Activated CD4-positive, alpha-beta T cell treated with anti-CD3 and anti-CD28 coated beads, Interleukin-2, amount 50 U/mL, for 48 hours (primary cell): Measurements from ENCODE around the gene TBL1XR1.
"Not testable (repeated sequence)": the region's sequence is repeated elsewhere in the genome, so short reads cannot be mapped to it uniquely, and the experiment has no call there.

Experiments used
- DNase-seq, 2 experiments: peaks; one replicate each; pipeline ENCODE4 v3.0.0-alpha.2; 2020

TBL1XR1 gene

GRCh38 chr3:177208223-177208622, 10.9 kb upstream of the TBL1XR1 start:
- no peak for DNase-seq

- DNase-seq, result no peak
These were observed 9.7 kb upstream of the TBL1XR1 start for GRCh38 chr3:177206936-177207335.

- no peak for DNase-seq
These were observed 6.6 kb upstream of the TBL1XR1 start for GRCh38 chr3:177203689-177204395.

DNA sequence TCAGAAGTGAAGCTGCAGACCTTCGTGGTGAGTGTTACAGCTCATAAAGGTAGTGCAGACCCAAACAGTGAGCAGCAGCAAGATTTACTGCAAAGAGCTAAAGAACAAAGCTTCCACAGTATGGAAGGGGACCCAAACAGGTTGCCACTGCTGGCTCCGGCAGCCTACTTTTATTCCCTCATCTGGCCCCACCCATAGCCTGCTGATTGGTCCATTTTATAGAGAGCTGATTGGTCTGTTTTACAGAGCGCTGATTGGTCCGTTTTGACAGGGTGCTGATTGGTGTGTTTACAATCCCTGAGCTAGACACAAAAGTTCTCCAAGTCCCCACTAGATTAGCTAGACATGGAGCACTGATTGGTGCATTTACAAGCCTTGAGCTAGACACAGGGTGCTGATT, 5.7 kb upstream of the TBL1XR1 start:
- DNase-seq, result not testable (repeated sequence)

GRCh38 chr3:177201700-177202397, 4.6 kb upstream of the TBL1XR1 start:
- DNase-seq, result peak; percentile 42 to 62

DNA sequence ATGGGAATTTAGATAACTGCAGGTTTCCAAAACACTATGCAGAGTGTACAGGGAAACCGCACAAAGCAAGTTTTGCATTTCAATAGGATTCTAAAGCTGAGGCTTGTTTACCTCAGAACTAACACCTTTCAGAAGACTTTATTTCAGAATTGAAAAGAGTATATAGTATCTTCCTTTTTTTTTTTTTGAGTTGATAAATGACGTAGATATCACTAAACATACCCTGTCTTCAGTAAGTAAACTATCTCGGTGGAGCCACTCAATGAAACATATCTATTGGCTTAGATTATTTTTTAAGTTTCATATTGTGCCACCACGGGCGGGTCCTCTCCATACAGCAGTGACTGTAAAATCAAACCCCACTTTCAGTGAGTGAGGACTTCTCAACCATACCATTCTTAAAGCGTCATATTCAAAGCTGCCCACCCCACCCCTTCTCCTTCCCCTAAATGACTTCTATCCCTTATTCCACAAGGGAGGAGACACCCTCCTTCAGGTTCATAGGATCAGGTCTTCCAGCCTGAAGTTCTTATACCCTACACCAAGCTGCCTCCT, 2.0 kb upstream of the TBL1XR1 start:
- DNase-seq, result no peak

- DNase-seq, result peak in 1 of 2 experiments; percentile 47
These were observed 612 bp upstream of the TBL1XR1 start for GRCh38 chr3:177197727-177198460.

DNA sequence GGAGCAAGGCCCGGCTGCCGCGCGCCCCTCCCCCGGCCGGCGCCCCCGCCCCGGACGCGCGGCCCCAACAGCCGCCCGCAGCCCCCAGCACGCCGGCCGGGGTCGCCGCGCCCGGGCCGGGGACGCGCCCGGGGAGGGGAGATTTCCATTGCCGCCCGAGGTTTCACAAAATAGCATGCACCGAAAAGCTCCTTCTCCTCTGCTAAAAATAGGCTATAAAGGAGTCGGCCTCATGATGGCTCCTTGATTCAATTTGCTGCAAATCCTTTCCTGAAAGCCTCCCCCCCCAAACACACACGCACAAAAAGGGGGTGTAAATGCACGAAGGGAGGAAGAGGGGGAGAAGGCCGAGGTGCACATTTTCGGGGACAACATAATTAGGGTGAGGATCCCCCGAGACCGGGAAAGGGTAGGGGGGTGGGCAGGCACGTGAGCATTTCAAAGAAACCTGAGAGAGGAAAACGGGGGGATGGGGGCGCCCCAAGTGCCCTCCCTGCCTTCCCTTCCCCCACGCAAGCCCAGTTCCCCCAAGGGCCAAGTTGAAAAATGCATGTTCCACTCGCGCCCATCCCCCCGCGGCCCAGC, 734 bp downstream of the TBL1XR1 start:
- peak; percentile 58 to 63 for DNase-seq

- peak; percentile 18 to 30 for DNase-seq
These were observed 1.2 kb downstream of the TBL1XR1 start for GRCh38 chr3:177196008-177196455.

DNA sequence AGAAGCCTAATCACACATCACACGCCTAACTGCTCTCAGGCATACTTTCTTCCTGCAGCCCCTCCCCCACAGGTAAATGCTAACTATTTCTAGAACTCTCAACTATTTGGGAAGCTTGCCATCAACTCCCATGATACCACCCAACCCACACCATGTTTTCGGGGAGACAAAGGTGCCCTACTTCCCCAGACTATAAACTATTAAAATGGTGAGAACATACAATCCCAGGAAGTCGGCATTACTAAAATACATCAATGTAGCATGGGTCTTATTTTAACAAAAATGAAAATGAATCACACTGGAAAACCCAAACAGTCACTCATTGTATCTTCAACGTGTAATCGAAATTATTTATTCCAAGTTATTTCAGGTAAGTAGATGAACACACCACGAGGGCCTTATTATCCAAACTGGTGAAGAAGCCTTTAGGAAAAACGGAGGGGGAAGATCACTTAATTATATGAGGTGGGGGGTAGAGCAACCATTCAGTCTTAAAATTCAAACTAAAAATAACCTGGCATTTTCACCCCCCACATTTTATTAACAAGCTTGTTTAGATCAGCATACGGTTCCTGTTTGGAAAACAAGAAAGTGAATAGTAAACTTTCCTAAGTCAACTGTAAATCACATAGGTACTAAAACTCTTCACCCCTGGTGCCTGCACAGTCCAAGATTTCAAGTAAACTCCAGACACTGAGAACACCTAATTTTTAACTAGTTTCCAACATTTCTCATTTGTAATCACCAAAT, 1.9 kb downstream of the TBL1XR1 start:
- peak in 1 of 2 experiments; percentile 23 for DNase-seq

GRCh38 chr3:177194299-177194698, 3.0 kb downstream of the TBL1XR1 start:
- no peak for DNase-seq

GRCh38 chr3:177193688-177194268, 3.5 kb downstream of the TBL1XR1 start:
- DNase-seq, result no peak

GRCh38 chr3:177193275-177193674, 4.0 kb downstream of the TBL1XR1 start:
- DNase-seq, result not testable (repeated sequence)

GRCh38 chr3:177190756-177191681, 6.3 kb downstream of the TBL1XR1 start:
- DNase-seq, result no peak

- DNase-seq, result not testable (repeated sequence)
These were observed 7.1 kb downstream of the TBL1XR1 start for GRCh38 chr3:177190184-177190583.

GRCh38 chr3:177188325-177188724, 9.0 kb downstream of the TBL1XR1 start:
- DNase-seq, result not testable (repeated sequence)

DNA sequence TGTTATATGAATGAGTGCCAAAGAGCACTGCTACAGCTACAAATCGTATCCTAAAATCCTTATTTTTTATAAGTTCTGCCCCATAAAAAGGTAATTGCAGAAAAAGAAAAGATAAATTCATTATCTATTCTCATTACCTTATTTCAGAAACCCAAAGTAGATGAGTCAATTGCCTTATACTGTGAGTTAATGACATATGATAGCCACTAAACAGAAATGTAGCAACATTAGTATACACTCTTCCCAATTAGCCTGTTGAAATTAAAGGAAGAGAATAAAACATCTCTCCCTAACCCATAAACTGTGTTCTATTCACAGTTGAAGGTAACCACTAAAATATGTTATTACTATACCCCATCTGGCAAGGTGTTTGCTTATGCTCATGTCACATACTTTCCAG, 11.0 kb downstream of the TBL1XR1 start:
- no peak for DNase-seq

DNA sequence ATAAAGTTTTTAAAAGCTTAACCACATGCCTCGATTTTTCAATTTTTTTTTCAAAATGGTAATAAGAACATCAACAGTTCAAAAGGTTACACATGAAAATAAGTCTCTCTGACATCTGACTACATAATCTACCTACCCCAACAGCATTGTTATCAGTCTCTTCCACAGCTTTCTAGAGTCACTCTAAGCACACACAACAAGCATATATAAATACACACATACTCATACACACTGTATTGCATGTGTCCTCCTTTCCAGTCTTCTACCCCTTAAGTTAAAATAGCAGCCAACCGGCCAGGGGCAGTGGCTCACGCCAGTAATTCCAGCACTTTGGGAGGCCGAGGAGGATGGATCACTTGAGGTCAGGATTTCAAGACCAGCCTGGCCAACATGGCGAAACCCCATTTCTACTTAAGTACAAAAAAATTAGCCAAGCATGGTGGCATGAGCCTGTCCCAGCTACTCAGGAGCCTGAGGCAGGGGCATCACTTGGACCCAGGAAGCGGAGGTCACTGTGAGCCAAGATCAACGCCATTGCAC, 12.2 kb downstream of the TBL1XR1 start:
- DNase-seq, result no peak

DNA sequence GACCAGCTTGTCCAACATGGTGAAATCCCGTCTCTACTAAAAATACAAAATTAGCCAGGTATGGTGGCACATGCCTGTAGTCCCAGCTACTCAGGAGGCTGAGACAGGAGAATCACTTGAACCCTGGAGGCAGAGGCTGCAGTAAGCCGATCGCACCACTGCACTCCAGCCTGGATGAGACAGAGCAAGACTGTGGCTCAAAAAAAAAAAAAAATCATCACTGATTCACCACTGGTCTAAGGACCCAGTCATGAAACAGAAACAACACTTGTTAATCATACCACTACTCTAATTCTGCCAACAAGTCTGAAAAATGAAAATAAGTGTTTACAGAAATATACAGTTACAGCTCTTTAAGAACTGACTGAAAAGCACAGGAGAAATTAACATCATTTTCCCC, 12.7 kb downstream of the TBL1XR1 start:
- DNase-seq, result peak; percentile 26 to 44

- no peak for DNase-seq
These were observed 14.9 kb downstream of the TBL1XR1 start for GRCh38 chr3:177182352-177182751.
